ENCODE data around the gene LYAR. TPM values are rescaled to one million over a fixed set of nuclear protein-coding genes. Genes with fewer than 3 reads are reported as not detected.

The LYAR gene
- total and polyA plus RNA-seq, 2 of the 4 experiments (the other 2 are of a cell fraction): 5.4 to 8.2 TPM

- Histone ChIP-seq H4K8ac (ENCODE audit: low read depth in 2 of 2, low read length in 2 of 2) (no peak overlapping the region), H3K9me1 (ENCODE audit: insufficient read depth, low read length) (peaks cover 5% of the 10 kb centered on the region; the same call in 1 of the 2 replicates), H2AK9ac (replicated peaks; ENCODE audit: low read depth, low read length, poor library complexity) (no peak overlapping the region), H3K4me2 (ENCODE audit: low read depth, low read length) (no peak overlapping the region), H3K14ac (replicated peaks; ENCODE audit: low read depth, low read length) (no peak overlapping the region), H3K18ac (ENCODE audit: low read depth, low read length) (no peak overlapping the region), H3K4me1 (ENCODE audit: control insufficient read depth, insufficient read depth, low read length) (no peaks in the 10 kb centered on the region), H4K91ac (ENCODE audit: insufficient read depth, low read depth, low read length) (no peak overlapping the region), H4K5ac (ENCODE audit: low read depth, low read length) (no peak overlapping the region), H3K23ac (ENCODE audit: low read depth, low read length) (no peak overlapping the region), H4K20me1 (ENCODE audit: insufficient read depth, low read length) (no peaks in the 10 kb centered on the region), H3K9ac (ENCODE audit: low read depth, low read length) (no peak overlapping the region), H3K56ac (ENCODE audit: extremely low read depth, insufficient read depth, low read length) (no peak overlapping the region), H3K4me3 (ENCODE audit: insufficient read depth, low read depth, low read length) (no peak overlapping the region), H2BK15ac (ENCODE audit: low read depth, low read length) (no peak overlapping the region), H3K36me3 (ENCODE audit: control insufficient read depth, insufficient read depth, low read length) (peaks cover 47% of the 10 kb centered on the region), H2AFZ (replicated peaks; ENCODE audit: low read length, poor library complexity) (no peak overlapping the region), H3K27ac (ENCODE audit: insufficient read depth, low read length) (no peak overlapping the region), H2BK120ac (ENCODE audit: low read depth, low read length) (no peak overlapping the region), H3K27me3 (ENCODE audit: control insufficient read depth, insufficient read depth, low read length) (no peaks in the 10 kb centered on the region), H2AK5ac (ENCODE audit: low read depth, low read length) (no peak overlapping the region), H3K79me1 (ENCODE audit: low read depth in 1 of 2, low read length in 2 of 2) (peaks cover 0 to 4% of the 10 kb centered on the region in 2 experiments; a peak in 3 of 4 replicates), H2BK20ac (ENCODE audit: low read depth, low read length) (no peak overlapping the region), H3K9me3 (ENCODE audit: control insufficient read depth, insufficient read depth, low read length) (no peaks in the 10 kb centered on the region), H3K4ac (ENCODE audit: low read depth, low read length) (no peak overlapping the region), H2BK5ac (ENCODE audit: low read depth, low read length, poor library complexity, severe bottlenecking) (no peak overlapping the region)
- no peak for DNase-seq
- 95% methylated on average over 4 of the region's 23 CpGs; no CpG with 5 or more reads in 1 of the 2 experiments for WGBS, 2 experiments (ENCODE audit: extremely low coverage in 2 of 2, insufficient read length in 1 of 2)
- POLR2A ChIA-PET (ENCODE audit: unreplicated experiment): no interaction called here
- ATAC-seq (ENCODE audit: low read depth): no peak
- dilution Hi-C loops (cut with HindIII; ENCODE audit: low sequenced_read_pairs, unreplicated experiment) (no loop called here), in situ Hi-C loops (cut with MboI; ENCODE audit: low sequenced_read_pairs) (no loop called here), intact Hi-C loops (cut with micrococcal nuclease) (no loop called here)
- TF ChIP-seq BHLHE40 (IDR thresholded peaks at IDR 0.05; ENCODE audit: low read depth, low read length) (no peak), CTCF (conservative IDR thresholded peaks at IDR 0.05; ENCODE audit: low read depth, low read length) (no peak), CHD1 (IDR thresholded peaks at IDR 0.05; ENCODE audit: low read depth, low read length) (no peak), NFE2L2 (IDR thresholded peaks at IDR 0.05; ENCODE audit: low read depth, low read length) (no peak)
- no TSS peak for BruUV-seq (replicated peaks)
- CTCF ChIA-PET: no interaction called here
Measured at GRCh38 chr4:4317496-4318232, 27.7 kb upstream of the LYAR start.
